ENCODE data around the gene ZHX3.

ZHX3 gene

GRCh38 chr20:41138475-41139226 is 178.9 kb downstream of the ZHX3 start:
- H3K4me1 ChIP-seq = peaks cover 19% of the 10 kb centered on the region
- peak overlapping the region; percentile 85 for H3K4me2 ChIP-seq (ENCODE audit: low read length)
- peak overlapping the region; percentile 74 for H3K9ac ChIP-seq

GRCh38 chr20:41137614-41138474 is 179.7 kb downstream of the ZHX3 start:
- no peak for TF ChIP-seq CTCF (IDR thresholded peaks at IDR 0.05)
- Histone ChIP-seq H3K79me2 (peaks cover 22% of the 10 kb centered on the region), H3K4me1 (peaks cover 15% of the 10 kb centered on the region), H3K4me3 (ENCODE audit: low read depth, low read length) (peak overlapping the region; percentile 73), H3K36me3 (ENCODE audit: control insufficient read depth, insufficient read depth, low read length) (no peaks in the 10 kb centered on the region), H3K27ac (peak overlapping the region; percentile 73), H3K4me2 (ENCODE audit: low read length) (peak overlapping the region; percentile 85), H2AFZ (peak overlapping the region; percentile 85), H3K9me3 (ENCODE audit: control insufficient read depth, low read length) (no peaks in the 10 kb centered on the region), H3K27me3 (ENCODE audit: control insufficient read depth, insufficient read depth, low read length) (no peaks in the 10 kb centered on the region), H3K9ac (peak overlapping the region; percentile 74)

More at GRCh38 chr20:41138475-41139226, 178.9 kb downstream of the ZHX3 start:
- Histone ChIP-seq H3K27ac (peak overlapping the region; percentile 73), H3K9me3 (ENCODE audit: control insufficient read depth, low read length) (no peaks in the 10 kb centered on the region), H3K36me3 (ENCODE audit: control insufficient read depth, insufficient read depth, low read length) (no peaks in the 10 kb centered on the region), H3K27me3 (ENCODE audit: control insufficient read depth, insufficient read depth, low read length) (no peaks in the 10 kb centered on the region), H3K4me3 (ENCODE audit: low read depth, low read length) (peak overlapping the region; percentile 73), H3K79me2 (peaks cover 22% of the 10 kb centered on the region), H2AFZ (peak overlapping the region; percentile 85)
- no peak for TF ChIP-seq CTCF (IDR thresholded peaks at IDR 0.05)

GRCh38 chr20:41136680-41137613 is 180.6 kb downstream of the ZHX3 start, which contains the start of gene PLCG1:
Gene PLCG1, plus strand, starts transcription at chr20:41137543. Its CDS starts 99 bp downstream, at chr20:41137642.
- Histone ChIP-seq H3K27ac (peak within 1 kb of the TSS; percentile 86), H3K4me1 (peaks cover 9% of the 10 kb centered on the region), H3K36me3 (ENCODE audit: control insufficient read depth, insufficient read depth, low read length) (no peaks in the 10 kb centered on the region), H3K79me2 (peaks cover 21% of the 10 kb centered on the region), H3K9me3 (ENCODE audit: control insufficient read depth, low read length) (no peaks in the 10 kb centered on the region), H3K4me3 (ENCODE audit: low read depth, low read length) (peak within 1 kb of the TSS; percentile 73), H3K9ac (peak within 1 kb of the TSS; percentile 74), H2AFZ (peak within 1 kb of the TSS; percentile 92), H3K4me2 (ENCODE audit: low read length) (peak within 1 kb of the TSS; percentile 85), H3K27me3 (ENCODE audit: control insufficient read depth, insufficient read depth, low read length) (no peaks in the 10 kb centered on the region)
- peak; percentile 15 for TF ChIP-seq CTCF (IDR thresholded peaks at IDR 0.05)

- Histone ChIP-seq H3K79me2 (peaks cover 16% of the 10 kb centered on the region), H3K4me2 (ENCODE audit: low read length) (peak overlapping the region; percentile 85), H2AFZ (peak overlapping the region; percentile 92), H3K4me1 (peaks cover 8% of the 10 kb centered on the region), H3K9ac (no peak overlapping the region), H3K27me3 (ENCODE audit: control insufficient read depth, insufficient read depth, low read length) (no peaks in the 10 kb centered on the region), H3K36me3 (ENCODE audit: control insufficient read depth, insufficient read depth, low read length) (no peaks in the 10 kb centered on the region), H3K27ac (peak overlapping the region; percentile 86), H3K4me3 (ENCODE audit: low read depth, low read length) (peak overlapping the region; percentile 53), H3K9me3 (ENCODE audit: control insufficient read depth, low read length) (no peaks in the 10 kb centered on the region)
- no peak for TF ChIP-seq CTCF (IDR thresholded peaks at IDR 0.05)
Observed at GRCh38 chr20:41135888-41136679, 181.4 kb downstream of the ZHX3 start.
